22Rv1 (cell line): ENCODE results near the gene EGR1.

Source experiments
- CTCF ChIP-seq: fragments of 450-650 bp; IDR thresholded peaks from 2 replicates; pipeline ENCODE4 v1.5.1; 2017; ENCODE audit warnings: mild to moderate bottlenecking
- ZFX ChIP-seq: fragments of 450-650 bp; IDR thresholded peaks from 2 replicates; pipeline ENCODE4 v1.6.1; 2017; ENCODE audit warnings: antibody characterized with exemption, borderline replicate concordance

DNA sequence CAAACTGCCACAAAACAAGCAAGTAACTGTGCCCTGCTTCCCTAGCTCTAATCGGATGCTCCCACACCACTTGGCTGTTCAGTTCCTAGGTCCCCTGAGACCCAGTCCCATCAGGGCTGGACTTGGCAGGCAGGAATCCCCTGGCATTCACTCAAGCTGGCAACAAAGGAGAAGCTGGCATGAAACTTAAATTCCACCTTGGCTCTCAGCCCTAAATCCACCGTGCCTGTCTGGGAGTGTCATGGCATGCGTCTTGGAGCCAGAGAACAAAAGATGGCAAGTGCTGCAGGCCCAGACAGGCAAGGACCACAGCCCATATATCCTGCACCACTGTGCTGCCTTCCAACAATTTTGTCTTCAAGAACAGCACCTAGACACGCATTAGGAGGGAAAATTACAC lies 39.5 kb downstream of the EGR1 start:
- no peak for TF ChIP-seq CTCF
- no peak for TF ChIP-seq ZFX
